Body of pancreas (tissue), 4 donors: ENCODE data around the gene USP9X. TPM values are rescaled to one million over a fixed set of nuclear protein-coding genes. Genes with fewer than 3 reads are reported as not detected.

Experiments
- ATAC-seq: fragments of 150-250 bp; one replicate; pipeline ENCODE4 v1.9.1; 2016
- DNase-seq, 4 donors: peaks; one replicate each; pipeline ENCODE4 v3.0.0-alpha.2; 2019
- H3K27ac ChIP-seq, 4 donors: fragments of 200-600 bp; sonication (generic); 1 replicate in 3 of 4; 2 replicates in 1 of 4; pipeline versions ENCODE4 v1.5.1 to v1.6.1; 2016 to 2019; ENCODE audit warnings: mild to moderate bottlenecking in 1 of 4, mixed read lengths in 1 of 4, moderate library complexity in 1 of 4
- H3K27me3 ChIP-seq, 2 donors: fragments of 200-600 bp; sonication (generic); one replicate each; pipeline ENCODE4 v1.6.0; 2016; ENCODE audit warnings: mild to moderate bottlenecking in 1 of 2
- H3K36me3 ChIP-seq, 2 donors: fragments of 200-600 bp; sonication (generic); replicated peaks in 1 of 2; 2 replicates each; pipeline ENCODE4 v1.5.1; 2016; ENCODE audit warnings: low read depth in 2 of 2; ENCODE audit not compliant: insufficient read depth in 1 of 2
- H3K4me1 ChIP-seq: fragments of 200-600 bp; sonication (generic); one replicate; pipeline ENCODE4 v1.6.0; 2016
- H3K4me3 ChIP-seq, 2 donors: fragments of 200-600 bp; sonication (generic); 1 replicate in 1 of 2; 2 replicates in 1 of 2; pipeline ENCODE4 v1.5.1; 2016 to 2019
- H3K9me3 ChIP-seq, 3 donors: fragments of 200-600 bp; sonication (generic); 1 replicate in 2 of 3; 2 replicates in 1 of 3; pipeline ENCODE4 v1.5.1; 2016
- POLR2A ChIP-seq, 3 donors: fragments of 450-650 bp; IDR thresholded peaks; one replicate each; pipeline ENCODE4 v1.6.1; 2016; ENCODE audit warnings: antibody characterized with exemption in 3 of 3, mild to moderate bottlenecking in 2 of 3
- WGBS, 2 donors: methylation state at CpG; one replicate each; pipeline ENCODE4 v1.1.5; 2017; 5-methylcytosine and 5-hydroxymethylcytosine counted together
- intact Hi-C: fragments of 100-400 bp; cut with DNase I; formaldehyde crosslinking; loops from one replicate; pipeline ENCODE4 v1.15.1; 2023
- total RNA-seq, 2 donors: library from RNA; depleted of rRNA; stranded (reverse); fragments of >200 nt; gene quantifications; one replicate each; pipeline ENCODE4 v1.1.0, GENCODE V29; 2016
- TF ChIP-seq, protein P1 (sequence below), 7 experiments: fragments of 450-650 bp in 4 of 7; fragments of 200-600 bp in 3 of 7; sonication (generic) in 3 of 7; IDR thresholded peaks; one replicate each; pipeline ENCODE4 v1.5.1; 2016 to 2019; ENCODE audit warnings: antibody characterized with exemption in 7 of 7

The USP9X gene
- total RNA-seq, 2 donors from 2014 or later, result 51.1 to 58.4 TPM

DNA sequence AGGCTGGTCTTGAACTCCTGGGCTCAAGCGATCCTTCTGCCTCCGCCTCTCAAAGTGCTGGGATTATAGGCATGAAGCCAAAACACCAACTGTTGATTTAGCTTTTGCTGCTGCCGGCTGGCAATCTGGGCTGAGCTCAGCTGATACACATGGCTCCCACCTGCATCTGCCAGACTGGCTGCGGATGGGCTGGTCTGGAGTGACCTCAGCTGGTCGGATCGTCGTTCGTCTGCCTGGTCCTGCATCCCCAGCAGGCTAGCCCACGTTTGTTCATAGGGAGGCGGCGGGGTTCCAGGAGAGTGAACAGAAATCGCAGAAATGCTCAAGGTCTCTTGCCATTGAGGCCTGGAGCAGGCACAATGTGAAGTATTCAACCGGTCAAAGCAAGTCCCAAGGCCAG, 174.3 kb downstream of the USP9X start:
- no peaks in the 10 kb centered on the region for H3K4me1 ChIP-seq
- no peaks in the 10 kb centered on the region for H3K27me3 ChIP-seq
- WGBS, 2 donors, result 39% methylated on average over 12 of the region's 13 CpGs; no CpG with 5 or more reads in 1 of the 2 donors
- ATAC-seq (peak; percentile 63), DNase-seq (peak; percentile 46 to 71 (median 66))
- H3K9me3 ChIP-seq, result no peaks in the 10 kb centered on the region
- intact Hi-C loops, result no loop called here
- TF ChIP-seq, protein P1, sequence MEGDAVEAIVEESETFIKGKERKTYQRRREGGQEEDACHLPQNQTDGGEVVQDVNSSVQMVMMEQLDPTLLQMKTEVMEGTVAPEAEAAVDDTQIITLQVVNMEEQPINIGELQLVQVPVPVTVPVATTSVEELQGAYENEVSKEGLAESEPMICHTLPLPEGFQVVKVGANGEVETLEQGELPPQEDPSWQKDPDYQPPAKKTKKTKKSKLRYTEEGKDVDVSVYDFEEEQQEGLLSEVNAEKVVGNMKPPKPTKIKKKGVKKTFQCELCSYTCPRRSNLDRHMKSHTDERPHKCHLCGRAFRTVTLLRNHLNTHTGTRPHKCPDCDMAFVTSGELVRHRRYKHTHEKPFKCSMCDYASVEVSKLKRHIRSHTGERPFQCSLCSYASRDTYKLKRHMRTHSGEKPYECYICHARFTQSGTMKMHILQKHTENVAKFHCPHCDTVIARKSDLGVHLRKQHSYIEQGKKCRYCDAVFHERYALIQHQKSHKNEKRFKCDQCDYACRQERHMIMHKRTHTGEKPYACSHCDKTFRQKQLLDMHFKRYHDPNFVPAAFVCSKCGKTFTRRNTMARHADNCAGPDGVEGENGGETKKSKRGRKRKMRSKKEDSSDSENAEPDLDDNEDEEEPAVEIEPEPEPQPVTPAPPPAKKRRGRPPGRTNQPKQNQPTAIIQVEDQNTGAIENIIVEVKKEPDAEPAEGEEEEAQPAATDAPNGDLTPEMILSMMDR (IDR thresholded peaks at IDR 0.05), result no peak
- no peak for TF ChIP-seq POLR2A (IDR thresholded peaks at IDR 0.05)
- H3K36me3 ChIP-seq, result no peaks in the 10 kb centered on the region
- no peak overlapping the region for H3K4me3 ChIP-seq
- H3K27ac ChIP-seq, result no peak overlapping the region

DNA sequence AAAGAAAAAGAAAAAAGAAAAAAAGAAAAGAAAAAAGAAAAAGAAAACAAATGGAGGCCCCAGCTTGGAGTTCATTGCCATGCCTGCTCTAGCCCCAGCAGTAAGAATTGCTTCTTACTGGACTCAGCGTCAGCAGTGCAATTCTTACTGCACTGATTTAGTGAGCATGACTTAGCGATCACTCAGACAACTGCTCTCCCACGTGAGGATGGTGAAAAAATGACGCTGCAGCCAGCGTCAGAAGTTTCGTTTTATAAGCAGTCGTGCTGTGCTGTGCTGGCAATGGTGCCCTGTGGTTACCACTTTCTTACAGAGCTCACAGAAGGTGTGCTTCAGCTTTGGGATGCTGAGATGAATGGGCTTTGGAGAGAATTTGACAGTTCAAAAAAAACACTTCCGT, 180.4 kb downstream of the USP9X start:
- ATAC-seq (no peak), DNase-seq (peak in 1 of 4 donors; percentile 20)
- no peaks in the 10 kb centered on the region for H3K36me3 ChIP-seq
- no peak overlapping the region for H3K27ac ChIP-seq
- H3K9me3 ChIP-seq, result no peaks in the 10 kb centered on the region
- TF ChIP-seq, protein P1 (IDR thresholded peaks at IDR 0.05), result no peak
- TF ChIP-seq POLR2A (IDR thresholded peaks at IDR 0.05), result no peak
- no peaks in the 10 kb centered on the region for H3K27me3 ChIP-seq
- WGBS, 2 donors, result 74 to 77% methylated on average over 8 of the region's 8 CpGs
- no peak overlapping the region for H3K4me3 ChIP-seq
- intact Hi-C loops, result no loop called here
- peaks cover 7% of the 10 kb centered on the region for H3K4me1 ChIP-seq

DNA sequence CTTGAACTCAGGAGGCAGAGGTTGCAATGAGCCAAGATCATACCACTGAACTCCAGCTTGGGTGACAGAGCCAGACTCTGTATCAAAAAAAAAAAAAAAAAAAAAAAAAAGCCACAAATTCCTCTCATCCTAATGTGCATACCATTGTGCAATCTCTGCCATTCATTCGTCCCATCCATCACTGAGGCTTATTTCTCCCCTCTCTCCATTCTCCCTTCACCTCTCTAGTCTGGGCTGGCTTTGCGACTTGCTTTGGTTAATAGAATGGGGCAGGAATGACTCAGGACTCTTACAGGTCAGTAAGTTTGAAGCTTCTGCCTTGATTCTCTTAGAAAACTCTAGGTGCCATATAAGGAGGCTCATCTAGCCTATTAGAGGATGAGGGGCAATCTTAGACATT, 188.4 kb downstream of the USP9X start:
- intact Hi-C loops, result no loop called here
- DNase-seq (no peak), ATAC-seq (no peak)
- no peaks in the 10 kb centered on the region for H3K27me3 ChIP-seq
- H3K4me1 ChIP-seq, result peaks cover 13% of the 10 kb centered on the region
- no peak for TF ChIP-seq POLR2A (IDR thresholded peaks at IDR 0.05)
- TF ChIP-seq, protein P1 (IDR thresholded peaks at IDR 0.05), result no peak
- H3K36me3 ChIP-seq, result no peaks in the 10 kb centered on the region
- H3K27ac ChIP-seq, result no peak overlapping the region
- H3K4me3 ChIP-seq, result no peak overlapping the region
- no peaks in the 10 kb centered on the region for H3K9me3 ChIP-seq
- 54 to 75% methylated on average over 2 of the region's 2 CpGs for WGBS, 2 donors

DNA sequence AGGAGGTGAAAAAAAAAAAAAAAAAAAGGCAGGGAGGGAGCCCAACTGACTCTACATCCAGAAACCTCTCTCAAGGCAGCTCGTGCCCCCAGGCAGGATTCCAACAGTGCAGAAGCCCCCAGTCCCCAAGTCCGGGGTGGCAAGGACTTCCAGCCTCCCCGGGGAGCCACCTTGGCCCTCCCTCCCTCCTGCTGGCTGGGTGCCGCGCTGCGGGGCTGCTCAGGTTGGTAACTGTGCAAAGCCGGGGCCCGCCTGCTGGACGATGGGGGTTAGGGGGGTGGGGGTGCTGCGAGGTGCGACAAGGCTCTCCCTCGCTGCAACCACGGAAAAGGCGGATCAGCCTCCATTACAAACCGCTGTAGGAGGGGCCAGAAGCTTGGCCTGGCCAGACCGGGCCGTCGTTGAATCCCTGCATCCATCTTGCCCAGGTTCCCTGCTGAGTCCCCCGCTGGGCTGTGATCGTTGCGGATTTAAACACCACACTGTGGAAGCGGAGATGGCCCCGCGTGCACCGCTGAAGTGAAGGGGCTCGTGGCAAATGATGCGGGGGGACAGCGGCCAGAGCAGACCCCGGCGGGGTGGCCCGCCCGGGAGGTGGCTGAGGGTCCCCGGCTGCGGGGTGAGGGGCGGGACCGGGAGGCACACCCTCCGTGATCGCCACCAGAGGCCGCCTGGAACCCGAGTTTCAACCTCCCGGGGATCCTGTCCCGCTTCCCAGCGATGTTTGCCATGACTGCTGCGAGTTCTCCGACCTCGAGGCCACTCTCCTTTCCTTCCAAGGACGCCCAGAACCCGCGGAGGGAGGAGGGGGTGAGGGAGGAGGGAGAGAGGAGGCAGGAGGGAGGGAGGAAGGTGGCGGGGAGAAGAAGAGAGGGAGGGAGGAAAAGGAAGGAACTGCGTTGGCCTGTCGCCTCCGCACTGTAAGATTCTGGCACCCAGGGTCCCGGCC, 190.7 kb downstream of the USP9X start:
- ATAC-seq (peak; percentile 80), DNase-seq (peak; percentile 51 to 68 (median 60))
- peak overlapping the region in 3 of 4 donors; percentile 24 to 44 (median 38) for H3K27ac ChIP-seq
- H3K9me3 ChIP-seq, result no peaks in the 10 kb centered on the region
- TF ChIP-seq POLR2A (IDR thresholded peaks at IDR 0.05), result peak in 1 of 3 donors; percentile 12
- TF ChIP-seq, protein P1 (IDR thresholded peaks at IDR 0.05), result peak in 6 of 7 experiments; percentile 11 to 42 (median 36)
- no peaks in the 10 kb centered on the region for H3K27me3 ChIP-seq
- H3K36me3 ChIP-seq, result no peaks in the 10 kb centered on the region
- 0% methylated on average over 6 to 30 of the region's 54 CpGs for WGBS, 2 donors
- peak overlapping the region in 1 of 2 donors; percentile 2 for H3K4me3 ChIP-seq
- intact Hi-C loops, result no loop called here
- peaks cover 5% of the 10 kb centered on the region for H3K4me1 ChIP-seq
